Prostate gland (tissue), 2 donors: ENCODE measurements around the gene SEMA6A. TPM values are rescaled to one million over a fixed set of nuclear protein-coding genes. Genes with fewer than 3 reads are reported as not detected.

Experiments used
- DNase-seq: peaks from one replicate; pipeline ENCODE4 v3.0.0-alpha.2; 2019; ENCODE audit warnings: low spot score
- H3K27ac ChIP-seq, 2 donors: fragments of 200-600 bp; sonication (generic); 2 replicates each; pipeline ENCODE4 v1.5.1; 2017 to 2019
- H3K27me3 ChIP-seq: fragments of 200-600 bp; sonication (generic); replicated peaks from 2 replicates; pipeline ENCODE4 v1.5.1; 2019; ENCODE audit not compliant: insufficient read depth
- H3K36me3 ChIP-seq, 2 donors: fragments of 200-600 bp; sonication (generic); 1 replicate in 1 of 2; 2 replicates in 1 of 2; pipeline versions ENCODE4 v1.5.1 to v1.8.1; 2017 to 2019
- H3K4me1 ChIP-seq: fragments of 200-600 bp; sonication (generic); replicated peaks from 2 replicates; pipeline ENCODE4 v1.5.1; 2019
- H3K4me3 ChIP-seq, 2 donors: fragments of 200-600 bp; sonication (generic); 2 replicates each; pipeline ENCODE4 v1.5.1; 2017 to 2019
- H3K9me3 ChIP-seq: fragments of 200-600 bp; sonication (generic); 2 replicates; pipeline ENCODE4 v1.5.1; 2017
- CTCF ChIP-seq, 4 experiments: fragments of 200-600 bp in 2 of 4; fragments of 450-650 bp in 2 of 4; sonication (generic) in 2 of 4; IDR thresholded peaks; 1 replicate in 3 of 4; 2 replicates in 1 of 4; pipeline ENCODE4 v1.5.1; 2016 to 2019; ENCODE audit warnings: antibody characterized with exemption in 4 of 4, mild to moderate bottlenecking in 2 of 4, moderate library complexity in 2 of 4
- POLR2A ChIP-seq: fragments of 450-650 bp; IDR thresholded peaks from one replicate; pipeline ENCODE4 v1.6.1; 2016; ENCODE audit warnings: antibody characterized with exemption, mild to moderate bottlenecking
- POLR2AphosphoS5 ChIP-seq: sonication (generic); formaldehyde crosslinking; IDR thresholded peaks from one replicate; pipeline ENCODE4 v1.6.1; 2017; ENCODE audit warnings: antibody characterized with exemption
- WGBS: methylation state at CpG from one replicate; pipeline ENCODE4 v1.1.5; 2018; 5-methylcytosine and 5-hydroxymethylcytosine counted together
- intact Hi-C: fragments of 100-400 bp; cut with DNase I; formaldehyde crosslinking; loops from one replicate; pipeline ENCODE4 v1.14.2; 2022
- total RNA-seq, 2 donors: library from RNA; depleted of rRNA; stranded (reverse); fragments of >200 nt; gene quantifications; one replicate each; pipeline ENCODE4 v1.1.0, GENCODE V29; 2016

The SEMA6A gene
- total RNA-seq, 2 donors from 2014 or later = 12.8 to 57.1 TPM

- H3K4me1 ChIP-seq = no peaks in the 10 kb centered on the region
- no peak for DNase-seq
- no peaks in the 10 kb centered on the region for H3K36me3 ChIP-seq
- TF ChIP-seq POLR2AphosphoS5 (no peak), POLR2A (no peak)
- H3K27me3 ChIP-seq = no peaks in the 10 kb centered on the region
- no peak overlapping the region for H3K4me3 ChIP-seq
- H3K27ac ChIP-seq = no peak overlapping the region
- intact Hi-C loops = no loop called here
- no peaks in the 10 kb centered on the region for H3K9me3 ChIP-seq
- WGBS = 50% methylated on average over 4 of the region's 4 CpGs
Observed at GRCh38 chr5:116502138-116502537, 72.5 kb downstream of the SEMA6A start.

- no peaks in the 10 kb centered on the region for H3K4me1 ChIP-seq
- 39% methylated on average over 4 of the region's 4 CpGs for WGBS
- no peak for TF ChIP-seq POLR2A
- no peak for TF ChIP-seq CTCF (IDR thresholded peaks at IDR 0.05)
- no peak for TF ChIP-seq POLR2AphosphoS5
- intact Hi-C loops = no loop called here
- DNase-seq = no peak
- H3K27ac ChIP-seq = no peak overlapping the region
- no peak overlapping the region for H3K4me3 ChIP-seq
- no peaks in the 10 kb centered on the region for H3K27me3 ChIP-seq
- no peaks in the 10 kb centered on the region for H3K36me3 ChIP-seq
- H3K9me3 ChIP-seq = no peaks in the 10 kb centered on the region
Observed at GRCh38 chr5:116498503-116499048, 76.0 kb downstream of the SEMA6A start.

- Histone ChIP-seq H3K4me3 (no peak overlapping the region), H3K36me3 (no peaks in the 10 kb centered on the region), H3K27me3 (no peaks in the 10 kb centered on the region), H3K27ac (no peak overlapping the region), H3K4me1 (no peaks in the 10 kb centered on the region), H3K9me3 (no peaks in the 10 kb centered on the region)
- TF ChIP-seq POLR2AphosphoS5 (no peak), POLR2A (no peak), CTCF (IDR thresholded peaks at IDR 0.05) (no peak)
- 89% methylated on average over 5 of the region's 5 CpGs for WGBS
- no peak for DNase-seq
- intact Hi-C loops = no loop called here
Observed at GRCh38 chr5:116497631-116498030, 77.0 kb downstream of the SEMA6A start.

- DNase-seq = no peak
- Histone ChIP-seq H3K27me3 (no peaks in the 10 kb centered on the region), H3K4me3 (no peak overlapping the region), H3K9me3 (no peaks in the 10 kb centered on the region), H3K27ac (no peak overlapping the region), H3K36me3 (no peaks in the 10 kb centered on the region), H3K4me1 (no peaks in the 10 kb centered on the region)
- TF ChIP-seq CTCF (IDR thresholded peaks at IDR 0.05) = no peak
- TF ChIP-seq POLR2A = no peak
- no peak for TF ChIP-seq POLR2AphosphoS5
- intact Hi-C loops = no loop called here
- 90% methylated on average over 9 of the region's 9 CpGs for WGBS
Observed at GRCh38 chr5:116495786-116496357, 78.8 kb downstream of the SEMA6A start.

- TF ChIP-seq CTCF (IDR thresholded peaks at IDR 0.05) = no peak
- no peak for TF ChIP-seq POLR2A
- WGBS = 71% methylated on average over 6 of the region's 6 CpGs
Observed at GRCh38 chr5:116494784-116495450, 79.7 kb downstream of the SEMA6A start.

More at GRCh38 chr5:116494784-116495450, 79.7 kb downstream of the SEMA6A start:
- H3K4me3 ChIP-seq = no peak overlapping the region
- no peaks in the 10 kb centered on the region for H3K27me3 ChIP-seq
- no peaks in the 10 kb centered on the region for H3K4me1 ChIP-seq
- no peak overlapping the region for H3K27ac ChIP-seq
- H3K9me3 ChIP-seq = no peaks in the 10 kb centered on the region
- DNase-seq = no peak
- no peaks in the 10 kb centered on the region for H3K36me3 ChIP-seq
- intact Hi-C loops = no loop called here
